HL-60/S4 treated with retinoic acid at 250 ng/mL for 4 days and 3 days (cell line): ENCODE data around the gene OAF.
"Not testable (repeated sequence)": the region's sequence is repeated elsewhere in the genome, so short reads cannot be mapped to it uniquely, and the experiment has no call there.

Experiments
- in situ Hi-C: fragments of 300-500 bp; cut with MboI; formaldehyde crosslinking; loops from 2 replicates; pipeline ENCODE4 v1.7.0; 2022; ENCODE audit warnings: low sequenced_read_pairs

The OAF gene

GRCh38 chr11:120238968-120239620, 28.3 kb downstream of the OAF start:
- in situ Hi-C loops: no loop called here

- in situ Hi-C loops: no loop called here
These were observed 29.1 kb downstream of the OAF start, which contains the start of gene POU2F3 for GRCh38 chr11:120239713-120240640. POU2F3 (plus strand) TSS chr11:120240140; CDS start chr11:120240344, 204 bp downstream.

- in situ Hi-C loops: no loop called here
These were observed 30.0 kb downstream of the OAF start for GRCh38 chr11:120240866-120241265.

GRCh38 chr11:120241277-120241676, 30.4 kb downstream of the OAF start:
- in situ Hi-C loops: no loop called here

GRCh38 chr11:120243221-120243620, 32.4 kb downstream of the OAF start:
- in situ Hi-C loops: no loop called here

GRCh38 chr11:120244476-120245365, 33.9 kb downstream of the OAF start:
- in situ Hi-C loops: no loop called here

- in situ Hi-C loops: no loop called here
These were observed 34.6 kb downstream of the OAF start for GRCh38 chr11:120245434-120245833.

GRCh38 chr11:120248551-120249278, 37.9 kb downstream of the OAF start:
- in situ Hi-C loops: no loop called here

- in situ Hi-C loops: no loop called here
These were observed 38.7 kb downstream of the OAF start for GRCh38 chr11:120249279-120250262.

GRCh38 chr11:120253377-120253776, 42.5 kb downstream of the OAF start:
- in situ Hi-C loops: not testable (repeated sequence)

GRCh38 chr11:120254788-120255518, 44.1 kb downstream of the OAF start:
- in situ Hi-C loops: no loop called here

GRCh38 chr11:120255519-120255866, 44.7 kb downstream of the OAF start:
- in situ Hi-C loops: no loop called here

- in situ Hi-C loops: no loop called here
These were observed 45.3 kb downstream of the OAF start for GRCh38 chr11:120256178-120256577.

GRCh38 chr11:120256779-120257178, 45.9 kb downstream of the OAF start:
- in situ Hi-C loops: no loop called here

GRCh38 chr11:120257346-120257745, 46.5 kb downstream of the OAF start:
- in situ Hi-C loops: no loop called here

- in situ Hi-C loops: no loop called here
These were observed 47.8 kb downstream of the OAF start for GRCh38 chr11:120258661-120259060.

GRCh38 chr11:120259241-120259640, 48.4 kb downstream of the OAF start:
- in situ Hi-C loops: no loop called here

GRCh38 chr11:120259988-120260565, 49.2 kb downstream of the OAF start:
- in situ Hi-C loops: no loop called here
